Body of pancreas (tissue), 4 donors: ENCODE measurements around the gene SEC14L6. TPM values are rescaled to one million over a fixed set of nuclear protein-coding genes. Genes with fewer than 3 reads are reported as not detected.

ENCODE experiments used
- ATAC-seq: fragments of 150-250 bp; one replicate; pipeline ENCODE4 v1.9.1; 2016
- DNase-seq, 4 donors: peaks; one replicate each; pipeline ENCODE4 v3.0.0-alpha.2; 2019
- H3K27ac ChIP-seq, 4 donors: fragments of 200-600 bp; sonication (generic); 1 replicate in 3 of 4; 2 replicates in 1 of 4; pipeline versions ENCODE4 v1.5.1 to v1.6.1; 2016 to 2019; ENCODE audit warnings: mild to moderate bottlenecking in 1 of 4, mixed read lengths in 1 of 4, moderate library complexity in 1 of 4
- H3K27me3 ChIP-seq, 2 donors: fragments of 200-600 bp; sonication (generic); one replicate each; pipeline ENCODE4 v1.6.0; 2016; ENCODE audit warnings: mild to moderate bottlenecking in 1 of 2
- H3K36me3 ChIP-seq, 2 donors: fragments of 200-600 bp; sonication (generic); replicated peaks in 1 of 2; 2 replicates each; pipeline ENCODE4 v1.5.1; 2016; ENCODE audit warnings: low read depth in 2 of 2; ENCODE audit not compliant: insufficient read depth in 1 of 2
- H3K4me1 ChIP-seq: fragments of 200-600 bp; sonication (generic); one replicate; pipeline ENCODE4 v1.6.0; 2016
- H3K4me3 ChIP-seq, 2 donors: fragments of 200-600 bp; sonication (generic); 1 replicate in 1 of 2; 2 replicates in 1 of 2; pipeline ENCODE4 v1.5.1; 2016 to 2019
- H3K9me3 ChIP-seq, 3 donors: fragments of 200-600 bp; sonication (generic); 1 replicate in 2 of 3; 2 replicates in 1 of 3; pipeline ENCODE4 v1.5.1; 2016
- POLR2A ChIP-seq, 3 donors: fragments of 450-650 bp; IDR thresholded peaks; one replicate each; pipeline ENCODE4 v1.6.1; 2016; ENCODE audit warnings: antibody characterized with exemption in 3 of 3, mild to moderate bottlenecking in 2 of 3
- WGBS, 2 donors: methylation state at CpG; one replicate each; pipeline ENCODE4 v1.1.5; 2017; 5-methylcytosine and 5-hydroxymethylcytosine counted together
- intact Hi-C: fragments of 100-400 bp; cut with DNase I; formaldehyde crosslinking; loops from one replicate; pipeline ENCODE4 v1.15.1; 2023
- total RNA-seq, 2 donors: library from RNA; depleted of rRNA; stranded (reverse); fragments of >200 nt; gene quantifications; one replicate each; pipeline ENCODE4 v1.1.0, GENCODE V29; 2016
- TF ChIP-seq, protein P1 (sequence below), 7 experiments: fragments of 450-650 bp in 4 of 7; fragments of 200-600 bp in 3 of 7; sonication (generic) in 3 of 7; IDR thresholded peaks; one replicate each; pipeline ENCODE4 v1.5.1; 2016 to 2019; ENCODE audit warnings: antibody characterized with exemption in 7 of 7

The SEC14L6 gene
- total RNA-seq, 2 donors from 2014 or later: 0.99 to 2.1 TPM

- intact Hi-C loops: no loop called here
- TF ChIP-seq, protein P1, sequence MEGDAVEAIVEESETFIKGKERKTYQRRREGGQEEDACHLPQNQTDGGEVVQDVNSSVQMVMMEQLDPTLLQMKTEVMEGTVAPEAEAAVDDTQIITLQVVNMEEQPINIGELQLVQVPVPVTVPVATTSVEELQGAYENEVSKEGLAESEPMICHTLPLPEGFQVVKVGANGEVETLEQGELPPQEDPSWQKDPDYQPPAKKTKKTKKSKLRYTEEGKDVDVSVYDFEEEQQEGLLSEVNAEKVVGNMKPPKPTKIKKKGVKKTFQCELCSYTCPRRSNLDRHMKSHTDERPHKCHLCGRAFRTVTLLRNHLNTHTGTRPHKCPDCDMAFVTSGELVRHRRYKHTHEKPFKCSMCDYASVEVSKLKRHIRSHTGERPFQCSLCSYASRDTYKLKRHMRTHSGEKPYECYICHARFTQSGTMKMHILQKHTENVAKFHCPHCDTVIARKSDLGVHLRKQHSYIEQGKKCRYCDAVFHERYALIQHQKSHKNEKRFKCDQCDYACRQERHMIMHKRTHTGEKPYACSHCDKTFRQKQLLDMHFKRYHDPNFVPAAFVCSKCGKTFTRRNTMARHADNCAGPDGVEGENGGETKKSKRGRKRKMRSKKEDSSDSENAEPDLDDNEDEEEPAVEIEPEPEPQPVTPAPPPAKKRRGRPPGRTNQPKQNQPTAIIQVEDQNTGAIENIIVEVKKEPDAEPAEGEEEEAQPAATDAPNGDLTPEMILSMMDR (IDR thresholded peaks at IDR 0.05): no peak
- peak in 1 of 3 donors; percentile 14 for TF ChIP-seq POLR2A (IDR thresholded peaks at IDR 0.05)
- Histone ChIP-seq H3K27ac (peak within 1 kb of the TSS; percentile 71 to 84 (median 82)), H3K9me3 (no peaks in the 10 kb centered on the region), H3K4me3 (peak within 1 kb of the TSS in 1 of 2 donors; percentile 35), H3K27me3 (no peaks in the 10 kb centered on the region), H3K36me3 (peaks cover 12 to 17% of the 10 kb centered on the region in 2 donors), H3K4me1 (peaks cover 43% of the 10 kb centered on the region)
- ATAC-seq: peak; percentile 76
- peak; percentile 59 to 75 (median 72) for DNase-seq
- WGBS, 2 donors: 5 to 12% methylated on average over 4 to 49 of the region's 75 CpGs
These were observed 27.8 kb upstream of the SEC14L6 start, which contains the start of gene GAL3ST1 for GRCh38 chr22:30574095-30574981. TSS of gene GAL3ST1 (minus strand) at chr22:30574665. CDS start at chr22:30557392, 17,273 bp downstream.

DNA sequence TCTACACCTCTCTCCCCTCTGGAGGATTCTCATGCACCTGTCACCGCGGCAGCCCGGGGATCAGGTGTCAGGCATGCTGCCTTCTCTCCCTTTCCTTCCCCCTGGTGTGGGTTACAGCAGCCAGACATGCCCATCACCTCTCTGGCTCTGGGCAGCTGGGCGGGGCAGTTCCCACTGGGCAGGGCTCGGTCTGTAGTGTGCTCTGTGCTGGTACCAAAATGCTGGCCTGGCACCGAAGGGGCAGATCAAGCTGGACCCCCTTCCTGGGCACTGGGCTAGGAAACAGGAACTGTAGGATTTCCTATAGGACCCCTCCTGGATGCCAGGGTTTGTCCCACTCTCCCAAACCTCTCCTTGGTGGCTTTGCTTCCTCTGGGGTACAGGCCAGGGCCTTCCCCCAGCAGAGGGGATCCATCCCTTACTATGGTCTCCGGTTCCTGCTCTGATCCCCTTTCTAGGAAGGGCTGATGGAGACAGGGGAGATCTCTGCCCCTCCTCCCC, 27.1 kb upstream of the SEC14L6 start:
- H3K27me3 ChIP-seq: no peaks in the 10 kb centered on the region
- H3K36me3 ChIP-seq: peaks cover 7 to 10% of the 10 kb centered on the region in 2 donors
- DNase-seq: peak; percentile 33 to 52 (median 43)
- peak; percentile 13 for ATAC-seq
- 10 to 39% methylated on average over 4 to 6 of the region's 7 CpGs for WGBS, 2 donors
- peaks cover 43% of the 10 kb centered on the region for H3K4me1 ChIP-seq
- TF ChIP-seq, protein P1 (IDR thresholded peaks at IDR 0.05): no peak
- intact Hi-C loops: no loop called here
- H3K27ac ChIP-seq: peak overlapping the region; percentile 71 to 84 (median 82)
- H3K4me3 ChIP-seq: no peak overlapping the region
- no peaks in the 10 kb centered on the region for H3K9me3 ChIP-seq

DNA sequence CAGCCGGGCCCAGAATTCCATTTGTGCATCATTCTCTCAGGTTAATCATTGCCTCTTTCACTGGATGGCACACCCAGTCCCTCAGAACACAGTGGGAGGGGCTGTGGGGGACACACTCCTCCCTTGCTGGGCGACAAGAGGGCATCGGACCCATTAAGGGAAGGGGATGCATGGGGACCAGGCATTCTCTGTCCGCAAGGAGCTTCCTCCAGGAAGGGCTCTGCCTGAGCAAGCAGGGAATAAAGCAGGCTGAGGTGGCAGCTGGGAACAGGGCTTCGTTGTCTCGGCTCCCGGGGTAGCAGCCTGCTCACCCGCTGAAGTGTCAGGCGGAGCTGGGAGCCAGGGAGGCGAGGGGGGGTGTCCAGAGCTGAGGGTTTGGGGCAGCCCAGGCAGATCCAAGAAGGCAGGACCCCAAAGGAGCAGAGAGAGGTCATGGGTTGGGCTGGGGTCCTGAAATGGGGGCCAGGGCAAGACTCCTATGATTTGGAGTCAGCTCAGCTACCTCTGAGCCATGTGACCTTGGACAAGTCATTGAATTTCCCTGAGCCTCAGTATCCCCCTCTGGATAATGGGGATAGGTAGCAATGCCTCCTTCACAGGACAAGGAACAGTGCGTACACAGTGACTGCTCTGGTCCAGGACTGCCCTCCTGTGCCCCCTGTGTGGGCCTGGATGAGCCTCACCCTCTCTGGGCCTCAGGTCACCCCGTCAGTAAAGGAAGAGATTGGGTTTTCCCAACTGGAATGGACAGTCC, 26.5 kb upstream of the SEC14L6 start:
- ATAC-seq: no peak
- 22 to 35% methylated on average over 8 to 12 of the region's 12 CpGs for WGBS, 2 donors
- Histone ChIP-seq H3K27ac (peak overlapping the region; percentile 71 to 84 (median 82)), H3K9me3 (no peaks in the 10 kb centered on the region), H3K4me1 (peaks cover 43% of the 10 kb centered on the region), H3K27me3 (no peaks in the 10 kb centered on the region), H3K36me3 (peaks cover 4 to 6% of the 10 kb centered on the region in 2 donors), H3K4me3 (no peak overlapping the region)
- DNase-seq: peak in 3 of 4 donors; percentile 40 to 54 (median 45)
- intact Hi-C loops: no loop called here
- no peak for TF ChIP-seq POLR2A (IDR thresholded peaks at IDR 0.05)
- TF ChIP-seq, protein P1 (IDR thresholded peaks at IDR 0.05): no peak

- no peak for ATAC-seq
- no peaks in the 10 kb centered on the region for H3K9me3 ChIP-seq
- no peak for DNase-seq
- 75 to 83% methylated on average over 4 to 6 of the region's 6 CpGs for WGBS, 2 donors
- peaks cover 43% of the 10 kb centered on the region for H3K4me1 ChIP-seq
- TF ChIP-seq POLR2A (IDR thresholded peaks at IDR 0.05): no peak
- TF ChIP-seq, protein P1 (IDR thresholded peaks at IDR 0.05): no peak
- intact Hi-C loops: no loop called here
- H3K4me3 ChIP-seq: no peak overlapping the region
- H3K27me3 ChIP-seq: no peaks in the 10 kb centered on the region
- H3K36me3 ChIP-seq: peaks cover 4 to 6% of the 10 kb centered on the region in 2 donors
- peak overlapping the region in 2 of 4 donors; percentile 83 to 84 for H3K27ac ChIP-seq
These were observed 25.7 kb upstream of the SEC14L6 start for GRCh38 chr22:30572210-30572609.
